K562 (cell line): ENCODE measurements around the gene CSKMT. TPM values are rescaled to one million over a fixed set of nuclear protein-coding genes. Genes with fewer than 3 reads are reported as not detected.

Experiments
- ATAC-seq: fragments of 200-7000 bp; cut with Tn5 transposase; 3 replicates; pipeline ENCODE4 v1.9.1; 2020; ENCODE audit warnings: moderate library complexity
- BruUV-seq: library from RNA; stranded (reverse); fragments of 400-500 nt; replicated peaks from 2 replicates; lab custom pipeline; 2021; lab: Mats Ljungman, UMichigan
- CTCF ChIA-PET: fragments of 300-600 bp; formaldehyde crosslinking; extraction: SDS; loops from one replicate; lab custom pipeline; 2021; ENCODE audit warnings: low intra/inter-chr PET ratio; lab: Yijun Ruan, JAX
- POLR2A ChIA-PET: fragments of 300-600, 350-650 bp; sonication (Branson Sonifier 250); formaldehyde crosslinking; extraction: SDS; loops from one replicate; lab custom pipeline; 2021; ENCODE audit warnings: antibody characterized with exemption, inconsistent platforms; lab: Yijun Ruan, JAX
- DNase-seq, 4 experiments: peaks; one replicate each; pipeline versions ENCODE4 v3.0.0 to v3.0.0-alpha.2; 2011 to 2018; ENCODE audit warnings: low spot score in 3 of 4, mixed read lengths in 3 of 4; ENCODE audit errors: extremely low read depth in 1 of 4
- FAIRE-seq: peaks from 2 replicates; lab custom pipeline; 2011; peaks lifted over from hg19 to GRCh38; lab: Jason Lieb, UNC
- H2AFZ ChIP-seq: 2 replicates; pipeline ENCODE4 v1.6.0; 2011; ENCODE audit warnings: low read depth, low read length, control low read depth, inconsistent platforms
- H3K27ac ChIP-seq: fragments of 200-600 bp; 3 replicates; pipeline ENCODE4 v1.8.0; 2011; ENCODE audit warnings: low read depth, mild to moderate bottlenecking, control low read depth, inconsistent platforms, low read length, moderate library complexity, mixed read lengths; ENCODE audit errors: extremely low read depth
- H3K27me3 ChIP-seq, 2 experiments: fragments of 300-600 bp in 1 of 2; 2 replicates in 1 of 2; 3 replicates in 1 of 2; pipeline versions ENCODE4 v1.6.0 to v1.8.0; 2011; ENCODE audit warnings: inconsistent platforms in 2 of 2, low read length in 2 of 2, mild to moderate bottlenecking in 1 of 2, mixed read lengths in 1 of 2, moderate library complexity in 1 of 2; ENCODE audit not compliant: control insufficient read depth in 2 of 2, insufficient read depth in 2 of 2
- H3K36me3 ChIP-seq: fragments of 300-600 bp; 3 replicates; pipeline ENCODE4 v1.8.0; 2011; ENCODE audit warnings: mild to moderate bottlenecking, low read length, inconsistent platforms; ENCODE audit not compliant: control insufficient read depth, insufficient read depth
- H3K4me1 ChIP-seq, 2 experiments: fragments of 200-600 bp in 1 of 2; replicated peaks in 1 of 2; 2 replicates in 1 of 2; 3 replicates in 1 of 2; pipeline versions ENCODE4 v1.5.1 to v1.8.0; 2011; ENCODE audit warnings: inconsistent platforms in 2 of 2, low read length in 2 of 2, mild to moderate bottlenecking in 1 of 2, mixed read lengths in 1 of 2, moderate library complexity in 1 of 2; ENCODE audit not compliant: control insufficient read depth in 2 of 2, insufficient read depth in 2 of 2
- H3K4me2 ChIP-seq: 2 replicates; pipeline ENCODE4 v1.6.1; 2011; ENCODE audit warnings: low read length, control low read depth, inconsistent platforms, mixed read lengths; ENCODE audit not compliant: insufficient read depth
- H3K4me3 ChIP-seq: fragments of 200-600 bp; sonication (generic), shearing (Covaris generic); 2 replicates; pipeline ENCODE4 v1.5.1; 2016; ENCODE audit warnings: control low read depth, inconsistent platforms
- H3K79me2 ChIP-seq: fragments of 200-600 bp; 3 replicates; pipeline ENCODE4 v1.8.0; 2011; ENCODE audit warnings: low read length, inconsistent platforms; ENCODE audit not compliant: control insufficient read depth, insufficient read depth
- H3K9ac ChIP-seq, 2 experiments: 2 replicates each; pipeline versions ENCODE4 v1.6.0 to v1.6.1; 2011; ENCODE audit warnings: low read depth in 2 of 2, low read length in 2 of 2, control low read depth in 1 of 2, inconsistent platforms in 1 of 2, mild to moderate bottlenecking in 1 of 2, mixed read lengths in 1 of 2; ENCODE audit not compliant: insufficient read depth in 1 of 2
- H3K9me1 ChIP-seq: one replicate; pipeline ENCODE4 v1.6.0; 2011; ENCODE audit warnings: inconsistent platforms, mild to moderate bottlenecking, low read length, moderate library complexity; ENCODE audit not compliant: control insufficient read depth, insufficient read depth
- H3K9me3 ChIP-seq: replicated peaks from 2 replicates; pipeline ENCODE4 v1.5.1; 2011; ENCODE audit warnings: low read depth, low read length, inconsistent platforms; ENCODE audit not compliant: control insufficient read depth, insufficient read depth
- H4K20me1 ChIP-seq: replicated peaks from 2 replicates; pipeline ENCODE4 v1.6.1; 2011; ENCODE audit warnings: low read length, inconsistent platforms, mixed read lengths; ENCODE audit not compliant: control insufficient read depth, insufficient read depth
- CBX1 ChIP-seq: sonication (generic); IDR thresholded peaks from 2 replicates; pipeline ENCODE4 v1.6.1; 2016; ENCODE audit warnings: antibody characterized with exemption, low read depth, mild to moderate bottlenecking
- CHD1 ChIP-seq: fragments of 200-600 bp; sonication (generic); IDR thresholded peaks from one replicate; pipeline ENCODE4 v1.6.1; 2012; ENCODE audit warnings: mild to moderate bottlenecking, moderate library complexity, low read length, inconsistent platforms
- COPS2 ChIP-seq: fragments of 450-650 bp; conservative IDR thresholded peaks from 2 replicates; pipeline ENCODE4 v1.6.1; 2016; ENCODE audit warnings: mild to moderate bottlenecking, moderate library complexity
- CTCFL ChIP-seq: IDR thresholded peaks from 2 replicates; pipeline ENCODE4 v1.6.1; 2011; ENCODE audit warnings: borderline replicate concordance, low read depth, mild to moderate bottlenecking, moderate library complexity, low read length; ENCODE audit not compliant: insufficient read depth, poor library complexity, severe bottlenecking
- HNRNPUL1 ChIP-seq: fragments of 200-400 bp; formaldehyde crosslinking; IDR thresholded peaks from 2 replicates; pipeline ENCODE4 v1.6.1; 2017; ENCODE audit warnings: low read length
- MXI1 ChIP-seq: IDR thresholded peaks from 2 replicates; pipeline ENCODE4 v1.6.1; 2011; ENCODE audit warnings: low read depth, mild to moderate bottlenecking, improper control_type of control experiment, low read length
- MYC ChIP-seq, 2 experiments: fragments of 250-450 bp in 1 of 2; sonication (Bioruptor Pico) in 1 of 2; IDR thresholded peaks; 2 replicates each; pipeline versions ENCODE4 v1.5.1 to v1.6.1; 2012 to 2021; ENCODE audit warnings: low read depth in 2 of 2, borderline replicate concordance in 1 of 2, improper control_type of control experiment in 1 of 2, low read length in 1 of 2, mild to moderate bottlenecking in 1 of 2, moderate library complexity in 1 of 2
- POLR2A ChIP-seq: fragments of 450-650 bp; conservative IDR thresholded peaks from 2 replicates; pipeline ENCODE4 v1.6.1; 2016
- POLR2AphosphoS5 ChIP-seq: IDR thresholded peaks from 2 replicates; pipeline ENCODE4 v1.6.1; 2011; ENCODE audit warnings: mild to moderate bottlenecking, low read depth, low read length, moderate library complexity; ENCODE audit not compliant: control insufficient read depth, insufficient read depth
- RBM17 ChIP-seq: fragments of 200-400 bp; formaldehyde crosslinking; IDR thresholded peaks from 2 replicates; pipeline ENCODE4 v1.6.1; 2017; ENCODE audit warnings: low read depth, mild to moderate bottlenecking, low read length, borderline replicate concordance
- RBM22 ChIP-seq: fragments of 200-400 bp; formaldehyde crosslinking; IDR thresholded peaks from 2 replicates; pipeline ENCODE4 v1.6.1; 2018; ENCODE audit warnings: low read length, low read depth; ENCODE audit not compliant: poor library complexity, severe bottlenecking
- ZNF436 ChIP-seq: fragments of 250-450, 450-650 bp; sonication (Bioruptor Pico); formaldehyde crosslinking; IDR thresholded peaks from 2 replicates; pipeline ENCODE4 v1.7.0; 2020; ENCODE audit warnings: mild to moderate bottlenecking
- ZNF518B ChIP-seq: fragments of 250-450 bp; sonication (Bioruptor Pico); IDR thresholded peaks from 2 replicates; pipeline ENCODE4 v1.5.0; 2021; ENCODE audit warnings: mild to moderate bottlenecking, moderate library complexity
- ZNF551 ChIP-seq: fragments of 250-450 bp; sonication (Bioruptor Pico); IDR thresholded peaks from 2 replicates; pipeline ENCODE4 v1.5.0; 2021; ENCODE audit warnings: mild to moderate bottlenecking, moderate library complexity
- WGBS: fragments of 100-300 bp; shearing (Covaris generic); methylation state at CpG from one replicate; pipeline ENCODE4 v1.1.6; 2016; ENCODE audit warnings: low coverage, mixed read lengths; ENCODE audit not compliant: insufficient coverage; ENCODE audit errors: missing lambda C conversion rate; 5-methylcytosine and 5-hydroxymethylcytosine counted together
- in situ Hi-C: fragments of 300-500 bp; cut with MboI; formaldehyde crosslinking; loops from 4 replicates; pipeline ENCODE4 v1.15.0; 2018; ENCODE audit warnings: inconsistent platforms, mixed read lengths
- intact Hi-C: fragments of 100-400 bp; cut with micrococcal nuclease; formaldehyde crosslinking; loops from 2 replicates; pipeline ENCODE4 v1.14.2; 2022
- polyA plus RNA-seq, 8 experiments: library from polyadenylated mRNA; depleted of rRNA in 4 of 8; stranded (reverse) in 5 of 8; unstranded in 3 of 8; fragments of >200 nt; fragmentation: Nextera tagmentation in 2 of 8; fragmentation: Illumina TruSeq in 1 of 8; extraction: Ambion mirVana in 2 of 8; extraction: Trizol in 1 of 8; gene quantifications; 2 replicates each; pipeline versions ENCODE4 v1.2.1 to v1.2.3, GENCODE V29; 2011 to 2014; ENCODE audit warnings: inconsistent platforms in 1 of 8, missing spikeins in 1 of 8
- total RNA-seq, 7 experiments: library from RNA; depleted of rRNA in 6 of 7; stranded (reverse); fragments of >200 nt in 6 of 7; fragmentation: Illumina TruSeq in 2 of 7; extraction: Trizol in 2 of 7; gene quantifications; 2 replicates each; pipeline versions ENCODE4 v1.2.1 to v1.2.3, GENCODE V29; 2011 to 2021; ENCODE audit warnings: low replicate concordance in 1 of 7

The CSKMT gene
- total and polyA plus RNA-seq, 9 of the 15 experiments (the other 6 are each of a cell fraction or from before 2014, with no cell fraction given) = 10.3 to 108 (median 27.2) TPM

- BruUV-seq = no TSS peak
- in situ Hi-C loops (no loop called here), intact Hi-C loops (loop anchor here (5.0 kb wide), 1 partner anchor 176 kb away; no protein-coding TSS in a partner anchor)
- no peaks in the 10 kb centered on the region for H3K9me1 ChIP-seq
- peaks cover 19 to 41% of the 10 kb centered on the region in 2 experiments; a peak in 4 of 5 replicates for H3K4me1 ChIP-seq
- 2% methylated on average over 16 of the region's 16 CpGs for WGBS
- H3K27ac ChIP-seq = peak overlapping the region; percentile 72
- ChIA-PET CTCF (interaction anchor here (0.7 kb wide), 1 partner anchor 34 kb away, joined by 3 read pairs; no protein-coding TSS in a partner anchor), POLR2A (interaction anchor here (0.5 to 8.8 kb wide), 33 partner anchors 9 to 296 kb away, joined by 3 to 161 read pairs (median 11); partner anchors contain the start of genes B3GAT3, EEF1G, EML3 and GANAB)
- H3K27me3 ChIP-seq = no peaks in the 10 kb centered on the region
- peak overlapping the region; percentile 97 for H3K4me2 ChIP-seq
- FAIRE-seq (no peak), ATAC-seq (peak; percentile 2), DNase-seq (peak in 2 of 4 experiments; percentile 19 to 20)
- H3K9ac ChIP-seq = peak overlapping the region; percentile 85 to 100
- peak overlapping the region; percentile 73 for H3K4me3 ChIP-seq
- no peaks in the 10 kb centered on the region for H3K9me3 ChIP-seq
- peaks cover 53% of the 10 kb centered on the region for H3K36me3 ChIP-seq
- H4K20me1 ChIP-seq = peaks cover 7% of the 10 kb centered on the region; the same call in 1 of the 2 replicates
- peaks cover 88% of the 10 kb centered on the region for H3K79me2 ChIP-seq
- no peak overlapping the region for H2AFZ ChIP-seq
- TF ChIP-seq MXI1 (peak; percentile 13; the same call in 1 of the 2 replicates), MYC (IDR thresholded peaks at IDR 0.05; ENCODE audit: low read depth, low read length) (peak; percentile 16; the same call in 1 of the 2 replicates), MYC (CRISPR knock-in tag; IDR thresholded peaks at IDR 0.05; ENCODE audit: borderline replicate concordance, low read depth) (0 out of 2 replicates have a peak, but pooled peaks have one; percentile 39), HNRNPUL1 (peak; percentile 80), RBM17 (no peak), CBX1 (0 out of 2 replicates have a peak, but pooled peaks have one; percentile 36), RBM22 (peak; percentile 30), ZNF518B (CRISPR knock-in tag) (no peak), CHD1 (peak; percentile 93), COPS2 (no peak), ZNF551 (CRISPR knock-in tag) (no peak), CTCFL (no peak), POLR2A (peak; percentile 30), POLR2AphosphoS5 (peak; percentile 40; the same call in 1 of the 2 replicates), ZNF436 (0 out of 2 replicates have a peak, but pooled peaks have one; percentile 31)
Observed at GRCh38 chr11:62666259-62666926, 1.3 kb downstream of the CSKMT start.
